T-helper 17 cell (primary cell): ENCODE measurements around the gene CHST11. TPM values are rescaled to one million over a fixed set of nuclear protein-coding genes. Genes with fewer than 3 reads are reported as not detected.
A peak's percentile ranks its signal among the peaks of the same experiment; 100 is the strongest.
"Not testable (repeated sequence)": the region's sequence is repeated elsewhere in the genome, so short reads cannot be mapped to it uniquely, and the experiment has no call there.

Experiments
- ATAC-seq: fragments of 150-1000 bp; cut with Tn5 transposase; 2 replicates; pipeline ENCODE4 v1.10.0; 2021; ENCODE audit warnings: mild to moderate bottlenecking, moderate library complexity
- DNase-seq, 3 donors: peaks; one replicate each; pipeline versions ENCODE4 v3.0.0 to v3.0.0-alpha.2; 2020 to 2021
- H3K9me3 ChIP-seq: one replicate; pipeline ENCODE4 v1.7.0; 2013; ENCODE audit warnings: low read length, mild to moderate bottlenecking; ENCODE audit not compliant: control insufficient read depth, poor library complexity, severe bottlenecking
- H3K27ac Mint-ChIP-seq: one replicate; pipeline ENCODE4 v1.8.0; 2022; ENCODE audit warnings: mild to moderate bottlenecking, moderate library complexity, mixed read lengths
- H3K27me3 Mint-ChIP-seq: one replicate; pipeline ENCODE4 v1.8.0; 2022; ENCODE audit warnings: mixed read lengths
- H3K36me3 Mint-ChIP-seq: one replicate; pipeline ENCODE4 v1.8.0; 2022; ENCODE audit warnings: low read depth, mixed read lengths
- H3K4me1 Mint-ChIP-seq: one replicate; pipeline ENCODE4 v1.8.0; 2022; ENCODE audit warnings: mild to moderate bottlenecking, mixed read lengths
- H3K4me3 Mint-ChIP-seq: one replicate; pipeline ENCODE4 v1.8.0; 2022; ENCODE audit warnings: mild to moderate bottlenecking, moderate library complexity, mixed read lengths
- total RNA-seq, 4 donors: library from RNA in 2 of 4; stranded (reverse) in 2 of 4; gene quantifications; one replicate each; pipeline ENCODE4 v1.2.3 and lab custom pipeline; 2022 to 2026

The CHST11 gene
- total RNA-seq, 2 donors from 2014 or later, result 76.6 to 78.3 TPM

DNA sequence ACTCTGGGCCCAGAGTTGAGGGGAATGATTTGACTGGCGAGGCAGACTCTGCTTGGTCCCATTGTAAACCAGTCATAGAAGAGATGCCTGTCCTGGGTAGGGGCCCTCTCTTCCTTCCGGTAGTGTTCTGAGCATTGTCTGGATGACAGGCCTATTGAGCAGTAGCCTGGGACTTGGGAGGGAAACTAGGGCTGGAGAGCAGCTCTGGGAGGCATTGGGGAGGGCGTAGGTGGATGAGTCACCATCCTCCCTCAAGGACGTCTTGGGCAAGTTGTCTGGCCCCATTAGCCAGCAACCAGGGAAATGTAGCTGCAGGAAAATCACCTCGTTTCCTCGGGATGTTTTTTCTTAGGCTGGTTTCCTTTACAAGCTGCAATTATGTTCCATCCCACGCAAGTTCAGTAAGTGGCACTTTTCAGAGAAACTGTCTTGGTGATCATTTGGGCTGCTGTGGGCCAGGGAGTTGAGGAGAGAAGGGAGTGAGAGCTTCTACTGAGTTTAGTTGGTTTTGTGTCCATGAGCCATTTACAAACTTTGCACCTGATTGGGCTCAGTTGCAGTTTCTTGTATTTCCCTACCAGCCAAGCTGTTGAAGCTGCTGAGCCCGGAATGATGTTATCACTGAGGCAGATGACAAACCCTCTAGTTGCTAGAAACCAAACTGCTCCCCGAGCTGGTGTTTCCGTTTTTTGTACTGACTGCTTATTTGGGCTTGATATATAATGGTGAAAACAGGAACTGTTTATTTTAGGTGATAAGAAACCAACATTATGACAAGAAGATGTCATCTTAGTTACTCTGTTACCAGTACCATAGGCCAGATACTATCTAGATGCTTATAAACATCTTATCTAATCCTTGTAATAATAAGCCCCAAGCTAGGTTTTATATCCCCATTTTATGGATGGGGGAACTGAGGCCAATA, 147.6 kb downstream of the CHST11 start:
- peak overlapping the region; percentile 59 for H3K4me3 Mint-ChIP-seq
- H3K4me1 Mint-ChIP-seq, result peaks cover 61% of the 10 kb centered on the region
- DNase-seq, result peak in 2 of 3 donors; percentile 9 to 28
- peak overlapping the region; percentile 92 for H3K27ac Mint-ChIP-seq
- H3K27me3 Mint-ChIP-seq, result no peaks in the 10 kb centered on the region
- peak; percentile 90 for ATAC-seq
- no peaks in the 10 kb centered on the region for H3K9me3 ChIP-seq
- peaks cover 7% of the 10 kb centered on the region for H3K36me3 Mint-ChIP-seq

DNA sequence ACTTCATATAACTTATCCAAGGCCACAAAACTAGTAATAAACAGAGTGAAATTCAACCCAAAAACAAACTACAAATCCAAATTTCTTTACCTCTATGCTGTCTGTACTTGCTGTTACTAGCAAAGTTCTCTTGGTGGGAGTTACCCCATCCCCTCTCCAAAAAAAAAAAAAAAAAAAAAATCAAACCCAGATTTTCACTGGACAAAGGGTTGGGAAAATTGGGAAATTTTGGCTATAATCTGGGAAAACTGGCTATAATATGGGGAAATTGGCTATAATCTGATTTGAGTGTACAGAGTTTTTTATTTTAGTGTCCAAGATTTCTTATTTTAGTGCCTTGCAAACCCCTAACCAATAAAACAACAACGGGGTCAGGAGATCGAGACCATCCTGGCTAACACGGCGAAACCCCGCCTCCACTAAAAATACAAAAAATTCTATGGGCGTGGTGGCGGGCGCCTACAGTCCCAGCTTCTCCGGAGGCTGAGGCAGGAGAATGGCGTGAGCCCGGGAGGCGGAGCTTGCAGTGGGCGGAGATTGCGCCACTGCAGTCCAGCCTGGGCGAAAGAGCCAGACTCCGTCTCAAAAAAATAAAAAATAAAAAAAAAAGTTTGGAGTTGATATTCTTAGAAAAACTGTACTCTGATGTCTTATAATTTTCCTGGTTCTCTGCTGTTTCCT, 148.4 kb downstream of the CHST11 start:
- H3K4me3 Mint-ChIP-seq, result peak overlapping the region; percentile 59

DNA sequence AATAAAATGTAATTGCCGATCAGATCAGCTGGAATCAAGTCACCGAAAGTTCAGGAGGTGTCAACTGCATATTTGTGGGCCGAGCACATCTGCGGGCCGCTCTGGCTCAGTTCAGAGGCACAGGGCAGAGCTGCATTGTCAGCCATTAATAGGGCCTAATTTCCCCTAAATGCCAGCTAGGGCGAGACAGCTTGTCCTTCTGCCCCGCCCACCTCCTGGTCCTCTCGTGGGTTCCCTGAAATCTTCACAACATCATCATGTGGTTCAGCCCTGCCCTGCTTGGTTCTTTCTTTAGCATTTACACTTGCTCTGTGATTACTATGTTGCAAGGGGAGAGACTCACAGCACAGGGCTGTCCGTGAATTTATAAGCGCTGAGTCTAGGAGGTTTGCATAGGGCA, 148.9 kb downstream of the CHST11 start:
- Mint-ChIP-seq H3K27ac (peak overlapping the region; percentile 92), H3K4me1 (peaks cover 54% of the 10 kb centered on the region), H3K36me3 (peaks cover 7% of the 10 kb centered on the region), H3K27me3 (no peaks in the 10 kb centered on the region), H3K4me3 (no peak overlapping the region)
- DNase-seq, result no peak
- H3K9me3 ChIP-seq, result no peaks in the 10 kb centered on the region
- ATAC-seq, result no peak

More for the DNA sequence above, 148.4 kb downstream of the CHST11 start:
- DNase-seq (no peak), ATAC-seq (no peak)
- Mint-ChIP-seq H3K27ac (peak overlapping the region; percentile 92), H3K36me3 (peaks cover 7% of the 10 kb centered on the region), H3K4me1 (peaks cover 60% of the 10 kb centered on the region), H3K27me3 (no peaks in the 10 kb centered on the region)
- H3K9me3 ChIP-seq, result no peaks in the 10 kb centered on the region

DNA sequence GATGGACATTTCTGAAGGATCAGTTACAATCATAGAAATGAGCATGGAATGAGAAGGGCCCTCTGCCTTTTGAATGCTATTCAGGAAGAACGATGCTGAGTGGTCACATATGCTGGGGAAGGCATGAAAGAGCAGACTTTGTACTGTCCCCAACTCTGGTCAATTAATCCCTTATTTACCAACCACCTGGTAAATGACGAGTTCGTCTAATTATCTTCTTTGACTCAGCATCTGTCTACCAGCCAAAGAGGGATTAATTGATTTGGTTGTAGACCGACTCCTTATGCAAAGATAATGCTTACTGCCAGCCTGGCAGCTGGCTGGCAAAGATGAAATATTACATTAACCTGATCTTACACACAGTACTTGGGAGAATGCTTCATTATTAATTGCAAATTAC, 152.2 kb downstream of the CHST11 start:
- H3K9me3 ChIP-seq, result no peaks in the 10 kb centered on the region
- Mint-ChIP-seq H3K27me3 (no peaks in the 10 kb centered on the region), H3K36me3 (peaks cover 6% of the 10 kb centered on the region), H3K27ac (no peak overlapping the region), H3K4me1 (peaks cover 51% of the 10 kb centered on the region), H3K4me3 (no peak overlapping the region)
- no peak for ATAC-seq
- DNase-seq, result no peak

DNA sequence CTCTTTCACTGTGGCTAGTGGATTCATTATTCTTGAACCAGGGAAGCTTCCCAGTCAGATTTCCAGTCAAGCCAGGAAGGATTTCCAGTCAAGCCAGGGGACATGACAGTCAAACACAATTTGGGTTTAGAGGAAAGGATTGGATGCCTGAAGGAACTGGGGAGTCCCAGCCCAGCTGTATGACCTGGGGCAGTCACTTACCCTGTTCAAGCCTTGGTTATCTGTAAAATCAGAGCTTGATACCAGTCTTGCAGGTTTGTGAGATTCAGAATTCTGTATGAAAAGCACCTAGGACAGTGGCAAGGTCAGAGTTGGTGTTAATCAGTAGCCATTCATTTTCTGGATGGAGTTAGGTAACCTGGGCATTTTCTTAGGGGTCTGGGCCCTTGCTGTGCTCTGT, 152.7 kb downstream of the CHST11 start:
- Mint-ChIP-seq H3K4me1 (peaks cover 48% of the 10 kb centered on the region), H3K27ac (no peak overlapping the region), H3K4me3 (no peak overlapping the region), H3K27me3 (no peaks in the 10 kb centered on the region), H3K36me3 (peaks cover 6% of the 10 kb centered on the region)
- no peak for ATAC-seq
- no peaks in the 10 kb centered on the region for H3K9me3 ChIP-seq
- no peak for DNase-seq

DNA sequence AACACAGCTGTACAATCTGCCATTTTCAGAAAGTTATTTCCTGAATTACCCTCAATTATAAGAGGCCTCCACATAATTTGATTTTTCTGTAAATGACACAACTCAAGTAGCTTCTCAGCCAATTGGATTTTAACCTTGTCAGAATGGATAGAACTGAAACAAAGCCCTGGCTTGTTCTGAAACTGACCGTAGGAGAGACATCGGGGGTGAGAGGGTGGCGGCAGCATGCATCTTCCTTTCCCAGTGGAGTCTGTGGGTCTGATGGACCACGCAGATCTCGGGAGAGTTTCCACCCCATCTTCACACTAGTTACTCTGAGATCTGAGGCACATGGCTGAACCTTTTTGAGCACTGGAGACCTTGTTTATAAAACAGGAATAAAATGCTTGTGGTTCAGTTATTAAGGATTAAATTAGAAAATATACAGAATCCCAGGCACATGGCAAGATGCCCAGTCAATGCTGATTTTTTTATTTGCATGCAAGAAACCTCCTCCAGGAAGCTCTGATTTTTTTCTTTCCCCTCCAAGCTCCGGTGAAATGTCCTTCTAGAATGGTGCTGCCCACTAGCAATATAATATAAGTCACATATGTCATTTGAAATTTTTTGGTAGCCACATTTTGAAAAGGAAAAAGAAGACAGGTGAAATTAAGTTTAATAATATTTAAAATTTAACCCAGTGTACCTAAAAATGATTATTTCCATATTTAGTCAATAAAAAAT, 153.9 kb downstream of the CHST11 start:
- H3K9me3 ChIP-seq, result no peaks in the 10 kb centered on the region
- Mint-ChIP-seq H3K4me3 (no peak overlapping the region), H3K27ac (no peak overlapping the region), H3K4me1 (peaks cover 43% of the 10 kb centered on the region), H3K36me3 (peaks cover 6% of the 10 kb centered on the region), H3K27me3 (no peaks in the 10 kb centered on the region)
- ATAC-seq, result no peak
- DNase-seq, result no peak

DNA sequence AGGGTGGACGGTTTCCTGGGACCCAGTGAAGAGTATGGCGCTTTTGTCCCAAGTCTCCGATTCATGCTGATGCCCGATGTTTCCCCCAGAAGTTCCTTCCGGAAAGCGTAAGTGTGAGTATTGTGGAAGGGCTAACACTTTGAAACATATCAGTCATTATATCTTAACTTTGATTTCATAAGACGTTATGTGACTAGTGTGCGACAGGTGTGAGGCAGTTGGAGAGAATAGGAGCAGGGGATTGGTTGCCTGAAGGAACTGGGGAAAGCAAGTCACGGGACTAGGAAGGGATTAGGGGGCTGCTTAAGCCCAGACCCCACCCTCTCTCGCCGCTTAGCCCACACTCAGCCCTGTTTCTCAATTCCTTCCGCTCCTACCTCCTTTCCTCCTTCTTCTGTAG, 154.9 kb downstream of the CHST11 start:
- no peak for DNase-seq
- Mint-ChIP-seq H3K4me1 (peaks cover 40% of the 10 kb centered on the region), H3K36me3 (peaks cover 6% of the 10 kb centered on the region), H3K4me3 (no peak overlapping the region), H3K27me3 (no peaks in the 10 kb centered on the region), H3K27ac (peak overlapping the region; percentile 71)
- no peaks in the 10 kb centered on the region for H3K9me3 ChIP-seq
- ATAC-seq, result no peak

DNA sequence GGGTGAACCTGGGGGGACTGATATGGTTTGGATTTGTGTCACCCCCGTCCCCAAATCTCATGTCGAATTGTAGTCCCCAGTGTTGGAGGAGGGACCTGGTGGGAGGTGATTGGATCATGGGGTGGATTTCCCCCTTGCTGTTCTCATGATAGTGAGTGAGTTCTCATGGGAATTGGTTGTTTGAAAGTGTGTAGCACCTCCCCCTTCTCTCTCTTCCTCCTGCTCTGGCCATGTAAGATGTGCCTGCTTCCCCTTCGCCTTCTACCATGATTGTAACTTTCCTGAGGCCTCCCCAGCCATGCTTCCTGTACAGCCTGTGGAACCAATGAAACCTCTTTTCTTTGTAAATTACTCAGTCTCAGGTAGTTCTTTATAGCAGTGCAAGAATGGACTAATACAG, 156.6 kb downstream of the CHST11 start:
- H3K4me3 Mint-ChIP-seq, ATAC-seq, H3K27me3 Mint-ChIP-seq, H3K36me3 Mint-ChIP-seq, DNase-seq, H3K9me3 ChIP-seq: not testable (repeated sequence)
- H3K4me1 Mint-ChIP-seq, result peaks cover 31% of the 10 kb centered on the region
- peak overlapping the region; percentile 12 for H3K27ac Mint-ChIP-seq

DNA sequence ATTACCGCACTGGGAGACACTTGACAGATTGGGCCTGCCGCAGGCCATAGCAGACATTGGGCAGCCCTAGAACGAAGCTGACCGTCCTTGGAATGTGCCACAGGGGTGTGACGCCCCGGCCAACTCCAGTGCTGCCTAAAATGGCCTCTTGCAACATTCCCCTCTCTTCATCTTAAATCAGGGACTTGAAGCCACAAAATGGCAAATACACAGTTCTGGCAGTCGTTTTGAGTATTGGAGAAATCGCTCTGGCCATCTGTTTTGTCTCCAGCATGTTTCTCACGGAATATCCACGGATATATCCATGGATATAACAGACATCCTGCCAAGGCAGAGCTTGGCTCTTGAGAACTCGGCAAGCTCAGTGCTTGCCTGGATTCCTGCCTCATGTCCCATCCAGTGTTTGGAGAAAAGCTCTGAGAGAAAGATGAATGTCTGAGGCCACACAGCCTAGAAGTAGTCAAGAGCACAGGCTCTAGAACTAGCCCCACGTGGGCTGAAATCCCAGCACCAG, 158.4 kb downstream of the CHST11 start:
- no peak overlapping the region for H3K4me3 Mint-ChIP-seq
- ATAC-seq, result no peak
- no peaks in the 10 kb centered on the region for H3K9me3 ChIP-seq
- peaks cover 27% of the 10 kb centered on the region for H3K4me1 Mint-ChIP-seq
- H3K27me3 Mint-ChIP-seq, result no peaks in the 10 kb centered on the region
- H3K27ac Mint-ChIP-seq, result no peak overlapping the region
- DNase-seq, result no peak
- H3K36me3 Mint-ChIP-seq, result peaks cover 4% of the 10 kb centered on the region

DNA sequence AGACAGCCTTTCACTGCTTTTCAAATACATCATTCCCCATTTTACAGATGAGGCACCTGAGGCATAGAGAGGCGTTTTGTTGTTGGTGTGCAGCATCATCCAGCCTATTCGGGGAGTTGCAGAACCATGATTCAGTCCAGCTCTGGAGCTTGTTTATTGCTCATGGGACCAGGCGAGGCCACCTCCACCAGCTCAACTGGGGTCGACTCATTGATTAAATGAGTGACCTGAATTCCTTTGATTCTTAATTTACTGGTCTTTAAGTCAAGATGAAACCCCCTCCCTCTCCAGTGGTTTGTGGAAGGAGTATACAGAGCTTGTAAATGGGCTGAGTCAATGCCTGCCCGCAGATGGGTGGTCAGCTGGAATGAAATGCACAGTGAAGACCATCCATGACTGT, 161.9 kb downstream of the CHST11 start:
- DNase-seq (no peak), ATAC-seq (no peak)
- no peaks in the 10 kb centered on the region for H3K27me3 Mint-ChIP-seq
- no peaks in the 10 kb centered on the region for H3K9me3 ChIP-seq
- H3K4me1 Mint-ChIP-seq, result peaks cover 19% of the 10 kb centered on the region
- H3K36me3 Mint-ChIP-seq, result peaks cover 2% of the 10 kb centered on the region
- H3K4me3 Mint-ChIP-seq, result no peak overlapping the region
- H3K27ac Mint-ChIP-seq, result no peak overlapping the region

DNA sequence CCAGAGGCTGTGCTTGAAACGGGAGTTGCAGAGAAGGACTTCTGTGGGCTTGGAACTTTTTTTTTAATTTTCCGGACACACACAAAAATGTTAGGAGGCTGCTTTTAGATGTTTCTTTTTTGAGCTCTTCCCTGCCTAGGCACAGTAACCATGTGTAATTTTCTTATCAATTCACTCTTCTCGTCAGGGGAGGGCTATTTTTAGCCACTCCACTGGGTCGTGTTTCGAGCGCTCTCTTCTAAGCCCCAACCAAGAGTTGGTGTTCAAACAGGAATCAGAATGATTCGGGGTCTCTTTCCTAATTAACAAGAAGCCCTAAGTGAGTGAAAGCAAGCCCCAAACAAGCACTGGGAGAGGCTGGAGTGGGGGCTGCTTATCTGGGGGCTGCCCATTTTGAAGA, 162.6 kb downstream of the CHST11 start:
- H3K27me3 Mint-ChIP-seq, result no peaks in the 10 kb centered on the region
- H3K4me1 Mint-ChIP-seq, result peaks cover 25% of the 10 kb centered on the region
- H3K9me3 ChIP-seq, result no peaks in the 10 kb centered on the region
- H3K27ac Mint-ChIP-seq, result no peak overlapping the region
- H3K4me3 Mint-ChIP-seq, result no peak overlapping the region
- DNase-seq (no peak), ATAC-seq (no peak)
- H3K36me3 Mint-ChIP-seq, result peaks cover 2% of the 10 kb centered on the region

DNA sequence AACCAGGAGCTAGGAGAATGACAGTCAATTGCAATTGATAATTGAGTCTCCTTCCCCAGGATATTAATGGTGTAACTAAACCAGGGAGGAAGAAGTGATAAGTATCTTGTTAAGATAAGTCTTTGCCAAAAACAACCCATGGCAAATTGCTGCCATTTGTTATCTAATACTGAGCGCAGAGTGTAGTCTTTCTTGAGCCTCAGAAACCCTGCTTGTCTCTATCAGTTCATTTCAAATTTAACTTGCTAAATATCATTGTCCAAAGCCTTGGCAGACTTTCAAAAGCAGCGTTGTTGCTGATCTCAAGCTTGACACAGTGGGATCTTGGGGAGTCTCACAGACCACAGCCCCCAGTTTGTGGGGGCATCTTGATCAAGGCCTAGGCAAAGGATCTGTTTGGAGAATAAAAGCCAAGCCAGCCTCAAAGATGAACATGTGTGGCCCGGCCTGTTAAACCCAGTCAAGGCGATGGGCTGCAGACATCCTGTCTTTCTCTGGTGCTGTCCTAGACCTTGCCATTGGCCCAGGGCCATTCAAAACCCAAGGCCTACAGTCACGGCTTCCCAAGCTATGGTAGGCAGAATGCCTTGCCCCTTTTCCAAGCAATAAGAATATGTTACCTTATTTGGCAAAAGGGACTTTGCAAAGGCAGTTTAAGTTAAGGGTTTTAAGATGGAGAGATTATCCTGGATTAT, 164.2 kb downstream of the CHST11 start:
- no peaks in the 10 kb centered on the region for H3K9me3 ChIP-seq
- Mint-ChIP-seq H3K27ac (peak overlapping the region; percentile 61), H3K4me3 (no peak overlapping the region), H3K4me1 (peaks cover 27% of the 10 kb centered on the region), H3K27me3 (no peaks in the 10 kb centered on the region), H3K36me3 (peaks cover 2% of the 10 kb centered on the region)
- ATAC-seq (no peak), DNase-seq (no peak)
